Uterus (tissue), 4 donors: ENCODE data around the gene BNC2. TPM values are rescaled to one million over a fixed set of nuclear protein-coding genes. Genes with fewer than 3 reads are reported as not detected.

ENCODE experiments used
- DNase-seq, 2 donors: peaks; one replicate each; pipeline ENCODE4 v3.0.0-alpha.2; 2019 to 2020
- H3K27ac ChIP-seq, 2 donors: fragments of 200-600 bp; sonication (generic); 1 replicate in 1 of 2; 2 replicates in 1 of 2; pipeline ENCODE4 v1.5.1; 2016 to 2018
- H3K27me3 ChIP-seq, 2 donors: fragments of 200-600 bp; sonication (generic); one replicate each; pipeline ENCODE4 v1.5.1; 2018 to 2019; ENCODE audit warnings: control low read depth in 1 of 2
- H3K36me3 ChIP-seq, 2 donors: fragments of 200-600 bp; sonication (generic); one replicate each; pipeline ENCODE4 v1.5.1; 2019; ENCODE audit warnings: control low read depth in 1 of 2
- H3K4me1 ChIP-seq, 2 donors: fragments of 200-600 bp; sonication (generic); one replicate each; pipeline ENCODE4 v1.5.1; 2018 to 2019; ENCODE audit warnings: control low read depth in 1 of 2
- H3K4me3 ChIP-seq, 2 donors: fragments of 200-600 bp; sonication (generic); 1 replicate in 1 of 2; 2 replicates in 1 of 2; pipeline ENCODE4 v1.5.1; 2018 to 2019; ENCODE audit warnings: mild to moderate bottlenecking in 1 of 2
- H3K9me3 ChIP-seq, 2 donors: fragments of 200-600 bp; sonication (generic); one replicate each; pipeline ENCODE4 v1.5.1; 2019; ENCODE audit warnings: control low read depth in 1 of 2
- POLR2A ChIP-seq, 2 donors: fragments of 450-650 bp; IDR thresholded peaks; one replicate each; pipeline ENCODE4 v1.6.1; 2016; ENCODE audit warnings: antibody characterized with exemption in 2 of 2, mild to moderate bottlenecking in 1 of 2, moderate library complexity in 1 of 2
- intact Hi-C: fragments of 100-400 bp; cut with DNase I; formaldehyde crosslinking; loops from one replicate; pipeline ENCODE4 v1.15.1; 2023; ENCODE audit warnings: low total_unique reads
- total RNA-seq, 4 donors: library from RNA; depleted of rRNA in 3 of 4; stranded (reverse); fragments of >200 nt in 3 of 4; gene quantifications; one replicate each; pipeline versions ENCODE4 v1.1.0 to v1.2.4, GENCODE V29; 2014 to 2023
- TF ChIP-seq, protein P1 (sequence below), 4 experiments: fragments of 200-600 bp in 2 of 4; fragments of 450-650 bp in 2 of 4; sonication (generic) in 2 of 4; IDR thresholded peaks; one replicate each; pipeline ENCODE4 v1.5.1; 2016 to 2019; ENCODE audit warnings: antibody characterized with exemption in 4 of 4, mild to moderate bottlenecking in 2 of 4, moderate library complexity in 1 of 4
- donor health status: DM: yes; HTN: yes; CAD: no.

The BNC2 gene
- total RNA-seq, 4 donors from 2014 or later: 85.9 to 293 (median 93.4) TPM

GRCh38 chr9:16613605-16614004 lies 256.9 kb downstream of the BNC2 start:
- TF ChIP-seq, protein P1, sequence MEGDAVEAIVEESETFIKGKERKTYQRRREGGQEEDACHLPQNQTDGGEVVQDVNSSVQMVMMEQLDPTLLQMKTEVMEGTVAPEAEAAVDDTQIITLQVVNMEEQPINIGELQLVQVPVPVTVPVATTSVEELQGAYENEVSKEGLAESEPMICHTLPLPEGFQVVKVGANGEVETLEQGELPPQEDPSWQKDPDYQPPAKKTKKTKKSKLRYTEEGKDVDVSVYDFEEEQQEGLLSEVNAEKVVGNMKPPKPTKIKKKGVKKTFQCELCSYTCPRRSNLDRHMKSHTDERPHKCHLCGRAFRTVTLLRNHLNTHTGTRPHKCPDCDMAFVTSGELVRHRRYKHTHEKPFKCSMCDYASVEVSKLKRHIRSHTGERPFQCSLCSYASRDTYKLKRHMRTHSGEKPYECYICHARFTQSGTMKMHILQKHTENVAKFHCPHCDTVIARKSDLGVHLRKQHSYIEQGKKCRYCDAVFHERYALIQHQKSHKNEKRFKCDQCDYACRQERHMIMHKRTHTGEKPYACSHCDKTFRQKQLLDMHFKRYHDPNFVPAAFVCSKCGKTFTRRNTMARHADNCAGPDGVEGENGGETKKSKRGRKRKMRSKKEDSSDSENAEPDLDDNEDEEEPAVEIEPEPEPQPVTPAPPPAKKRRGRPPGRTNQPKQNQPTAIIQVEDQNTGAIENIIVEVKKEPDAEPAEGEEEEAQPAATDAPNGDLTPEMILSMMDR (IDR thresholded peaks at IDR 0.05): no peak
- no peak for TF ChIP-seq POLR2A (IDR thresholded peaks at IDR 0.05)
- DNase-seq: no peak
- Histone ChIP-seq H3K9me3 (no peaks in the 10 kb centered on the region), H3K27me3 (no peaks in the 10 kb centered on the region), H3K4me1 (peaks cover 0 to 1% of the 10 kb centered on the region in 2 donors), H3K4me3 (no peak overlapping the region), H3K36me3 (no peaks in the 10 kb centered on the region), H3K27ac (no peak overlapping the region)
- intact Hi-C loops: no loop called here

DNA sequence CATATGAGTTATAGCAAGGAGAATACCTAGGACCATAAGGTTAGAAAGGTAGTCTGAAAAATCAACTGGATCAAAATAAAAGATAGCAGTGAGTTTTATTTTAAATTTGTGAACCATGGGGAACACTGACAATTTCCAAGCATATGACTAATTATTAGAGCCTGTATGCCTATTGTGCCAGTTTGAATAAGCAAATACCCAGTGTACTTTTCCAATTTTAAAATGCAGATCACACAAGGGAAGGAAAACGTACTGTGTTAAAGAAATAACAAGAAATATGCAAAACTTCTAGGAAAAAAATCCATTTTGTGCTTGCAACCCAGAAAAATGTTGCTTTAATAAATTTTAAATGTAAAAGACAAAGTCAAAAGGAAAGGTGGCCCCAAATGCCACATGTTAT lies 257.4 kb downstream of the BNC2 start:
- H3K4me3 ChIP-seq: no peak overlapping the region
- no peaks in the 10 kb centered on the region for H3K27me3 ChIP-seq
- DNase-seq: no peak
- no peak overlapping the region for H3K27ac ChIP-seq
- intact Hi-C loops: no loop called here
- H3K9me3 ChIP-seq: no peaks in the 10 kb centered on the region
- H3K36me3 ChIP-seq: no peaks in the 10 kb centered on the region
- H3K4me1 ChIP-seq: no peaks in the 10 kb centered on the region
- no peak for TF ChIP-seq POLR2A (IDR thresholded peaks at IDR 0.05)
- TF ChIP-seq, protein P1 (IDR thresholded peaks at IDR 0.05): no peak

- no peak overlapping the region for H3K4me3 ChIP-seq
- H3K9me3 ChIP-seq: no peaks in the 10 kb centered on the region
- no peak for DNase-seq
- no peaks in the 10 kb centered on the region for H3K4me1 ChIP-seq
- peak overlapping the region; percentile 5 to 13 for H3K27ac ChIP-seq
- TF ChIP-seq, protein P1 (IDR thresholded peaks at IDR 0.05): no peak
- TF ChIP-seq POLR2A (IDR thresholded peaks at IDR 0.05): no peak
- no peaks in the 10 kb centered on the region for H3K27me3 ChIP-seq
- no peaks in the 10 kb centered on the region for H3K36me3 ChIP-seq
- intact Hi-C loops: no loop called here
Measured at GRCh38 chr9:16612627-16613026, 257.8 kb downstream of the BNC2 start.

DNA sequence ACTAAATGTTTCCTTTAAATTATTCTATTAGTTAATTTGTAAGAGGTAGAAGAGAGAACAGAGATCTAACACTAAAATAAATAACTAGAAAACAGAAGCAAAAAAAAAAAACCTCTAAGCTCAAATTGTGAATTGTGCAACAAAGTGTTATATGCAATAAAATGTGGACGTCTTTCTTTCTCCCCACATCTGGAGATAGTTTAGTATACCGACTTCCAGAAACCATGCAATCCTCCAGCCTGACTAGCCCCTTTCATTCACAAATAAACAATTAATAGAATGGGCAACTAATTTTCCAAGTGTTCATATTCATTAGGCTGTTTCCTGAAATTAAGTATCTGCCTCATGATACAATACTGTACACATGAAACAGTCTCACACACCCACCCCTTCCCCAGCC lies 258.5 kb downstream of the BNC2 start:
- intact Hi-C loops: no loop called here

DNA sequence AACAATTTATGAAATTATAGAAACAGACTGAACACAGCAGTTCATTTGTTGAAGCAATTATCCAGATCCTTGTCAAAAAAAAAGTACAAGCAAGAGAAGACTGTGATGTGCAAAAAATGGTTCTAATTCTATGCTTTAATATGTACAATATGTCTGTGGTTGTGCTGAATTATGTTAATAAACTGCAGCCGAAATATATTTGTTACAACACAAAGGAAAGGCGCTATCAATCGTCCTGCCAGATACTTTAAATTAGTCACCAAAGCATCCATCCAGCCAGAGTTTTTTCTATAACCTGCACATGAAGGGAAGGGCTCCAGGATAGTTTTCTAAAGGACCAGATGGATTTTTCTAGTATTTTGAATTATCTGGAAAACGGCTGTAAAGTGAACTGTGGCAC lies 259.5 kb downstream of the BNC2 start:
- no peak for TF ChIP-seq POLR2A (IDR thresholded peaks at IDR 0.05)
- TF ChIP-seq, protein P1 (IDR thresholded peaks at IDR 0.05): no peak
- no peaks in the 10 kb centered on the region for H3K27me3 ChIP-seq
- H3K9me3 ChIP-seq: no peaks in the 10 kb centered on the region
- intact Hi-C loops: no loop called here
- no peaks in the 10 kb centered on the region for H3K4me1 ChIP-seq
- H3K36me3 ChIP-seq: no peaks in the 10 kb centered on the region
- H3K27ac ChIP-seq: no peak overlapping the region
- no peak for DNase-seq
- H3K4me3 ChIP-seq: no peak overlapping the region

More for the DNA sequence above, 258.5 kb downstream of the BNC2 start:
- Histone ChIP-seq H3K4me3 (no peak overlapping the region), H3K9me3 (no peaks in the 10 kb centered on the region), H3K27ac (peak overlapping the region in 1 of 2 donors; percentile 5), H3K36me3 (no peaks in the 10 kb centered on the region), H3K4me1 (no peaks in the 10 kb centered on the region), H3K27me3 (no peaks in the 10 kb centered on the region)
- no peak for TF ChIP-seq POLR2A (IDR thresholded peaks at IDR 0.05)
- TF ChIP-seq, protein P1 (IDR thresholded peaks at IDR 0.05): no peak
- DNase-seq: no peak
